OCI-M1 (cell line): ENCODE data around the gene CHD5.
A peak's percentile ranks its signal among the peaks of the same experiment; 100 is the strongest.
"Not testable (repeated sequence)": the region's sequence is repeated elsewhere in the genome, so short reads cannot be mapped to it uniquely, and the experiment has no call there.

Source experiments
- DNase-seq: peaks from one replicate; lab custom pipeline; 2025; lab: John Stamatoyannopoulos, UW

The CHD5 gene

DNA sequence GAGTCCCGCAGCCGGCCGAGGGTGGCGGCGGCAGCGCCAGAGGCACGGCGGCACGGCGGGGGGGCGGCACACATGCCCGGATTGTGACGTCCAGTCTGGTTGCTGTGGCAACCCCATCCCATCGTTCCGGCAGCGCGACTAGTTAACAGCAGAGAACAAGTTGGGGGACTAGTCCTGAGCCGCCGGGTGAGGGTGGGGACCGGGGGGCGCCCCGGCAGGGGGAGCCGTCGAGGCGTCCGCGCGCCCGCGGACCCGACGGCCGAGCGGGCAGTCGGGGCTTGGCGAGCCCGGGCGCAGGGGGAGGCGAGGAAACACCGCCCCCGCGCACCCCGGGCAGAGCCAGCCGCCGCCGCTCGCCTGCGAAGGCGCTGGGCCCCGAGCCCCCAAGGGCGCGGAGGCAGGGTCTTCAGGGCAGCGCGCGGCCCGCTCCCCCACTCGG, at the start of gene CHD5:
CHD5 (minus strand) TSS at position 54 of the 439 bp plus-strand sequence. CDS start 298 bp downstream, outside the sequence.
- no peak for DNase-seq

DNA sequence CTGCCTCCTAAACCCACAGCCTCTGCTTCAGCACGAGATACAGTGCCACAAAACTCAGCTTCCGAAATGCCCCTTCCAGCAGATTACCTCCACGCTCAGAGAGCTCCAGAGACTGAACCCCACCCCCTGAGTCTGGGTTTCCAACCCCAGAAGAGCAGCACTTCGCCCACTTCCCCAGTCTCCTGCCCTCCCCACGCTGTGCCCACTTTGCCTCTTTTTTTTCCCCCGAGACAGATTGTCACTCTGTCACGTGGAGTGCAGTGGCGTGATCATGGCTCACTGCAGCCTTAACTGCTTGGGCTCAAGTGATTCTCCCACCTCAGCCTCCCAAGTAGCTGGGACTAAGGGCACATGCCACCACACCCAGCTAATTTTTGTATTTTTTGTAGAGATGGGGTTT, 45.5 kb upstream of the CHD5 start:
- no peak for DNase-seq

DNA sequence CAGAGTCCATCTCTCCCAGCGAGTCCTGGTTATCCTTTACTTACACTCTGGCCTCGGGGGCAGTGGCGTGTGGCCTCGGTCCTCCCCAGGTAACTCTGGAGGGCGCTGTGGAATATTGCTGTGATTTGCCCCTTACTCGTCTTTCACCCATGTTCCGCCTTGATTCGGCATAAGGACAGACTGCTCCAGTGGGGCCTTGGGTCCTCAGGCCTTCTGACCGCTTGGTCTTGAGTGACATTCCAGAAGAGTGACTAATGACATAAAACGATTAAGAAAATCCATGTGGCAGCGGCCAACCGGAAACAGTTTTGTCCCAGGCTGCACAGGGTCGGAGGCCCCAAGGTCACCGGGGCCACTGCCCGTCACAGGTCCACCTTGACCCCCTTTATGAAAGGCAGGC, 44.6 kb upstream of the CHD5 start:
- DNase-seq = no peak

GRCh38 chr1:6223617-6224016, 43.5 kb upstream of the CHD5 start:
- no peak for DNase-seq

GRCh38 chr1:6222636-6223035, 42.5 kb upstream of the CHD5 start:
- DNase-seq = no peak

GRCh38 chr1:6221210-6221784, 41.2 kb upstream of the CHD5 start:
- DNase-seq = no peak

- no peak for DNase-seq
Measured at GRCh38 chr1:6220236-6220635, 40.1 kb upstream of the CHD5 start.

DNA sequence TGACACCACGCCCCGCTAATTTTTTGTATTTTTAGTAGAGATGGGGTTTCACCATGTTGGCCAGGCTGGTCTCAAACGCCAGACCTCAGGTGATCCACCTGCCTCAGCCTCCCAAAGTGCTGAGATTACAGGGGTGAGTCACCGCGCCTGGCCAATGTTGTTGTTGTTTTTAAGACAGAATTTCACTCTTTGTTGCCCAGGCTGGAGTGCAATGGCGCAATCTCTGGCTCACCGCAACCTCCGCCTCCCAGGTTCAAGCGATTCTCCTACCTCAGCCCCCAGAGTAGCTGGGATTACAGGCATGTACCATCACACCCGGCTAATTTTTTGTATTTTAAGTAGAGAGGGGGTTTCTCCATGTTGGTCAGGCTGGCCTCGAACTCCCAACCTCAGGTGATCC, 39.5 kb upstream of the CHD5 start:
- DNase-seq = not testable (repeated sequence)

- DNase-seq = no peak
Measured at GRCh38 chr1:6218375-6219164, 38.4 kb upstream of the CHD5 start.

- no peak for DNase-seq
Measured at GRCh38 chr1:6212193-6212959, 32.3 kb upstream of the CHD5 start.

DNA sequence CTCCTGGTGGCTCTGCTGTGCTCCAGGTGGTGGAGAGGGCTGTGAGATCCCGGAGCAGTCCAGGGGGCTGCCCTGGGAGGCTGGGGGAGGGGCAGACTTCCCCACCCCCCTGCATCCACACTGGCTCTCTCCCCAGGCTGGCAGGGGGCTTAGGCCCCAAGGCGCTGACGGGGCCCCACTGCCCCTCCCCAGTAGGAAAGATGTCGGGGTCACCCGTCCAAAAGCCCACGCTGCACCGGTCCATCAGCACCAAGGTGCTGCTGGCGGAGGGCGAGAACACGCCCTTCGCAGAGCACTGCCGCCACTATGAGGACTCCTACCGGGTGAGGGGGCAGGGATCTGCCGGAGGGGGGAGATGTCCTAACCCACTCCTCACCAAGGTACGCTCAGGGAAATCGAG, 31.6 kb upstream of the CHD5 start:
- no peak for DNase-seq

- DNase-seq = no peak
Measured at GRCh38 chr1:6210591-6211355, 30.7 kb upstream of the CHD5 start.

DNA sequence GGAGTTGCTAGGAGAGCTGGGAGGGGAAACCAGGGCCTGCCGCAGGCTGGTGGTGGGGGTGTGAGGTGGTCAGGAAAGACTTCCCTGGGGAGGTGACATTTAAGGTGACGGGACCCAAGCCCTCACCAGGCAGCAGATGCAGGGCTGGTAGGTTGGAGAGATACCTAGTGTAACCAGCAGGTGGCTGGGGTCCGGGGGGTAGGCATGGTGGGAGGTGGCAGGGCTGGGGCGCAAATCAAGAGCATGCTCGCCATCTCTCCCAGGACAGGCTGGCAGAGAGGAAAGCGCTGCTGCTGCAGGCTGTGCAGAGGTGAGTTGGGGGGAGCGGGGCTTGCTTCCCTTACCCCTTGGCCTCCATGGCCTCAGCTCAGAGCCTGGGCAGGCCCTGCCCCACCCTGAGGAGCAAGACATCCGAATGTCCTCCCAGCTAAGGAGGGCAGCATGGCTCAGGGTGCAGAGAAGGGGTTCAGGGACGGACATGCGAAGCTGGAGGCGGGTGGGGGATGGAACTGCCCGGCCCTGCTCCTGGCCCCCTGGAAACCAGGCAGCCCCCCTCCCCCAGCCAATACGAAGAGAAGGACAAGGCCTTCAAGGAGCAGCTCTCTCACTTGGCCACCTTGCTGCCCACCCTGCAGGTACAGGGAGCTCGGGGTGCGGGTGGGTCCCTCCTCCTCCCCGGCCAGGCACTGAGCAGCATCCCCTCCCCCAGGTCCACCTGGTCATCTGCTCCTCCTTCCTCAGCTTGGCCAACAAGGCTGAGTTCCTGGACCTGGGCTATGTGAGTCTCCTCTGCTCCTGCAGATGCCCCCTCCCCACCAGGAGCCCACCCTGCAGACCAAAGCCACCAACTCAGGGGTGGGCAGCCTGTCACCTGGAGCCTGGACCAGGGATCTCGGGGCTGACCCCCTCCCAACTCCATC, 29.8 kb upstream of the CHD5 start:
- DNase-seq = peak; percentile 34

GRCh38 chr1:6208723-6209660, 28.9 kb upstream of the CHD5 start:
- DNase-seq = peak; percentile 78

DNA sequence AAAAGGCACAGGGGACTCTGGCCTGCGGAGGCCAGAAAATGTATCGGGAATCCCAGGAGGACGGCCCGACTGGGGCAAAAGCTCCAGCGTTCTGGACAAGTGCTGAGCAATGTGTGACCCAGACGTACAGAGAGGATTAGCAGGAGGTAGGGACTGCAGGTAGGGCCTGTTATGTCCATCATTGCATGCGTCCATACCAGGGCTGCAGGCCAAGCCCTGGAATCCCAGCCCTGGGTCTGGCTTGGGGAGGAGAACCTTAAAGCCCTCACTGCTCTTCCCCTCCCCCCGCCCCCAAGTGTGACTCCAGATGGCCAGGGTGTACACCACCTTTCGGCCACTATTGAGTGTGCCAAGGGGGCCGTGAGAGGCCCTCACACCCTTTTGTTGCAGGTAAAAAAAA, 27.8 kb upstream of the CHD5 start:
- no peak for DNase-seq

GRCh38 chr1:6207075-6207885, 27.2 kb upstream of the CHD5 start:
- no peak for DNase-seq

DNA sequence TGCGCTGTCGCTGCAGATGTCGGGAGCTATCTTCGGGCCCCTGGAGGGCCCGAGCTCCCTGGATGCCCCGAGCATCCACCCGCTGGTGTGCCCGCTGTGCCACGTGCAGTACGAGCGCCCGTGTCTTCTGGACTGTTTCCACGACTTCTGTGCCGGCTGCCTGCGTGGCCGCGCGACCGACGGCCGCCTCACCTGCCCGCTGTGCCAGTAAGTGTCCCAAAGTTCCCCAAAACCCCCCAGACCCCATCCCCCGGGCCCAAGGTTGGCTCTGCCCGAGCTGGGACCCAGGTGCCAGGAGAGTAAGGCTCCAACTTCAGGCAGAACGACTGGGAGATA, 26.4 kb upstream of the CHD5 start:
- DNase-seq = no peak

- DNase-seq = peak; percentile 26
Measured at GRCh38 chr1:6205849-6206519, 25.9 kb upstream of the CHD5 start, which contains the start of gene RNF207. Gene RNF207 (plus strand): TSS chr1:6206119. CDS start chr1:6206536, 417 bp downstream.

- no peak for DNase-seq
Measured at GRCh38 chr1:6202256-6202655, 22.1 kb upstream of the CHD5 start.
